Activated CD4-positive, alpha-beta T cell treated with anti-CD3 and anti-CD28 coated beads, Interleukin-2, amount 10 ng/mL, durations not matched to agents 7 days and 5 days (primary cell): ENCODE measurements around the gene PARD3. TPM values are rescaled to one million over a fixed set of nuclear protein-coding genes. Genes with fewer than 3 reads are reported as not detected.
A peak's percentile ranks its signal among the peaks of the same experiment; 100 is the strongest.

Experiments
- CTCF ChIA-PET: fragments of 350-600 bp; sonication (Branson Sonifier 250); formaldehyde crosslinking; loops from one replicate; lab custom pipeline; 2021; ENCODE audit warnings: antibody characterized with exemption; lab: Charles Lee
- POLR2A ChIA-PET: fragments of 350-600 bp; sonication (Branson Sonifier 250); formaldehyde crosslinking; loops from one replicate; lab custom pipeline; 2021; ENCODE audit warnings: antibody characterized with exemption; lab: Charles Lee
- DNase-seq: peaks from one replicate; pipeline ENCODE4 v3.0.0-alpha.2; 2020
- H3K27ac Mint-ChIP-seq: one replicate; pipeline ENCODE4 v1.8.0; 2021; ENCODE audit warnings: mild to moderate bottlenecking, moderate library complexity, mixed read lengths
- H3K27me3 Mint-ChIP-seq: one replicate; pipeline ENCODE4 v1.8.0; 2021; ENCODE audit warnings: mixed read lengths
- H3K36me3 Mint-ChIP-seq: one replicate; pipeline ENCODE4 v1.8.0; 2021; ENCODE audit warnings: low read depth, mixed read lengths
- H3K4me1 Mint-ChIP-seq: one replicate; pipeline ENCODE4 v1.8.0; 2021; ENCODE audit warnings: mixed read lengths
- H3K4me3 Mint-ChIP-seq: one replicate; pipeline ENCODE4 v1.8.0; 2021; ENCODE audit warnings: mild to moderate bottlenecking, moderate library complexity, mixed read lengths
- H3K9me3 Mint-ChIP-seq: one replicate; pipeline ENCODE4 v1.8.0; 2021; ENCODE audit warnings: mixed read lengths
- total RNA-seq, 2 experiments: library from RNA; stranded (reverse); gene quantifications; one replicate each; pipeline ENCODE4 v1.2.3, GENCODE V29; 2021

The PARD3 gene
- total RNA-seq, 2 experiments from 2014 or later = 1.0 to 1.2 TPM

GRCh38 chr10:34734918-34735317 lies 80.2 kb downstream of the PARD3 start:
- no peak overlapping the region for H3K4me3 Mint-ChIP-seq

GRCh38 chr10:34732926-34733325 lies 82.2 kb downstream of the PARD3 start:
- no peaks in the 10 kb centered on the region for H3K4me1 Mint-ChIP-seq
- H3K27ac Mint-ChIP-seq = peak overlapping the region; percentile 36
- no peaks in the 10 kb centered on the region for H3K9me3 Mint-ChIP-seq
- no peak overlapping the region for H3K4me3 Mint-ChIP-seq
- ChIA-PET POLR2A (no interaction called here), CTCF (interaction anchor here (0.5 to 1.9 kb wide), 3 partner anchors 9 to 568 kb away, joined by 3 to 6 read pairs (median 3); no protein-coding TSS in a partner anchor)
- no peak for DNase-seq
- H3K36me3 Mint-ChIP-seq = no peaks in the 10 kb centered on the region
- no peaks in the 10 kb centered on the region for H3K27me3 Mint-ChIP-seq

More at GRCh38 chr10:34734918-34735317, 80.2 kb downstream of the PARD3 start:
- Mint-ChIP-seq H3K36me3 (no peaks in the 10 kb centered on the region), H3K4me1 (peaks cover 3% of the 10 kb centered on the region), H3K27ac (no peak overlapping the region), H3K9me3 (no peaks in the 10 kb centered on the region), H3K27me3 (peaks cover 5% of the 10 kb centered on the region)
- CTCF ChIA-PET = no interaction called here
- DNase-seq = no peak
- POLR2A ChIA-PET = no interaction called here

- no peak for DNase-seq
- Mint-ChIP-seq H3K27me3 (no peaks in the 10 kb centered on the region), H3K4me3 (no peak overlapping the region), H3K36me3 (no peaks in the 10 kb centered on the region), H3K27ac (no peak overlapping the region), H3K4me1 (no peaks in the 10 kb centered on the region), H3K9me3 (no peaks in the 10 kb centered on the region)
- ChIA-PET CTCF (interaction anchor here (0.5 to 1.9 kb wide), 3 partner anchors 8 to 1033 kb away, joined by 3 to 6 read pairs (median 5); no protein-coding TSS in a partner anchor), POLR2A (no interaction called here)
Observed at GRCh38 chr10:34731885-34732701, 83.0 kb downstream of the PARD3 start.

GRCh38 chr10:34731213-34731612 lies 83.9 kb downstream of the PARD3 start:
- no peaks in the 10 kb centered on the region for H3K27me3 Mint-ChIP-seq
- no peaks in the 10 kb centered on the region for H3K36me3 Mint-ChIP-seq
- no peak overlapping the region for H3K27ac Mint-ChIP-seq
- CTCF ChIA-PET = interaction anchor here (0.5 kb wide), 1 partner anchor 487 kb away, joined by 5 read pairs; no protein-coding TSS in a partner anchor
- H3K4me3 Mint-ChIP-seq = no peak overlapping the region
- no peaks in the 10 kb centered on the region for H3K4me1 Mint-ChIP-seq
- H3K9me3 Mint-ChIP-seq = no peaks in the 10 kb centered on the region
- POLR2A ChIA-PET = no interaction called here
- no peak for DNase-seq

- CTCF ChIA-PET = no interaction called here
- no peaks in the 10 kb centered on the region for H3K27me3 Mint-ChIP-seq
- no peak for DNase-seq
- POLR2A ChIA-PET = no interaction called here
- H3K4me3 Mint-ChIP-seq = no peak overlapping the region
- no peaks in the 10 kb centered on the region for H3K4me1 Mint-ChIP-seq
- no peaks in the 10 kb centered on the region for H3K36me3 Mint-ChIP-seq
- H3K27ac Mint-ChIP-seq = no peak overlapping the region
- no peaks in the 10 kb centered on the region for H3K9me3 Mint-ChIP-seq
Observed at GRCh38 chr10:34730726-34731125, 84.4 kb downstream of the PARD3 start.

- H3K27me3 Mint-ChIP-seq = no peaks in the 10 kb centered on the region
- no peaks in the 10 kb centered on the region for H3K36me3 Mint-ChIP-seq
- ChIA-PET POLR2A (no interaction called here), CTCF (interaction anchor here (0.6 kb wide), 1 partner anchor 867 kb away, joined by 6 read pairs; no protein-coding TSS in a partner anchor)
- H3K4me3 Mint-ChIP-seq = no peak overlapping the region
- no peak overlapping the region for H3K27ac Mint-ChIP-seq
- no peaks in the 10 kb centered on the region for H3K4me1 Mint-ChIP-seq
- DNase-seq = no peak
- H3K9me3 Mint-ChIP-seq = no peaks in the 10 kb centered on the region
Observed at GRCh38 chr10:34729619-34730018, 85.5 kb downstream of the PARD3 start.

GRCh38 chr10:34728361-34728760 lies 86.7 kb downstream of the PARD3 start:
- Mint-ChIP-seq H3K9me3 (no peaks in the 10 kb centered on the region), H3K36me3 (no peaks in the 10 kb centered on the region), H3K4me3 (no peak overlapping the region), H3K4me1 (no peaks in the 10 kb centered on the region), H3K27me3 (peaks cover 4% of the 10 kb centered on the region), H3K27ac (no peak overlapping the region)
- DNase-seq = no peak
- ChIA-PET POLR2A (no interaction called here), CTCF (no interaction called here)

- Mint-ChIP-seq H3K27ac (no peak overlapping the region), H3K36me3 (no peaks in the 10 kb centered on the region), H3K27me3 (peaks cover 4% of the 10 kb centered on the region), H3K4me3 (no peak overlapping the region), H3K4me1 (no peaks in the 10 kb centered on the region), H3K9me3 (no peaks in the 10 kb centered on the region)
- ChIA-PET CTCF (no interaction called here), POLR2A (no interaction called here)
- no peak for DNase-seq
Observed at GRCh38 chr10:34727595-34728033, 87.5 kb downstream of the PARD3 start.

GRCh38 chr10:34726862-34727261 lies 88.2 kb downstream of the PARD3 start:
- H3K27me3 Mint-ChIP-seq = peaks cover 4% of the 10 kb centered on the region

GRCh38 chr10:34723750-34724149 lies 91.3 kb downstream of the PARD3 start:
- Mint-ChIP-seq H3K4me3 (no peak overlapping the region), H3K27ac (no peak overlapping the region), H3K27me3 (peaks cover 4% of the 10 kb centered on the region), H3K4me1 (no peaks in the 10 kb centered on the region), H3K9me3 (no peaks in the 10 kb centered on the region), H3K36me3 (no peaks in the 10 kb centered on the region)
- ChIA-PET CTCF (interaction anchor here (1.6 kb wide), 1 partner anchor 10 kb away, joined by 6 read pairs; no protein-coding TSS in a partner anchor), POLR2A (no interaction called here)
- no peak for DNase-seq

More at GRCh38 chr10:34726862-34727261, 88.2 kb downstream of the PARD3 start:
- ChIA-PET CTCF (interaction anchor here (0.6 kb wide), 1 partner anchor 379 kb away, joined by 3 read pairs; no protein-coding TSS in a partner anchor), POLR2A (no interaction called here)
- H3K9me3 Mint-ChIP-seq = no peaks in the 10 kb centered on the region
- no peak overlapping the region for H3K4me3 Mint-ChIP-seq
- no peaks in the 10 kb centered on the region for H3K36me3 Mint-ChIP-seq
- H3K27ac Mint-ChIP-seq = no peak overlapping the region
- no peaks in the 10 kb centered on the region for H3K4me1 Mint-ChIP-seq
- DNase-seq = no peak

- Mint-ChIP-seq H3K4me3 (no peak overlapping the region), H3K27me3 (peaks cover 4% of the 10 kb centered on the region), H3K27ac (no peak overlapping the region), H3K36me3 (no peaks in the 10 kb centered on the region), H3K9me3 (no peaks in the 10 kb centered on the region), H3K4me1 (no peaks in the 10 kb centered on the region)
- CTCF ChIA-PET = no interaction called here
- DNase-seq = no peak
- POLR2A ChIA-PET = no interaction called here
Observed at GRCh38 chr10:34722404-34722803, 92.7 kb downstream of the PARD3 start.

GRCh38 chr10:34721208-34721840 lies 93.8 kb downstream of the PARD3 start:
- no peaks in the 10 kb centered on the region for H3K9me3 Mint-ChIP-seq
- H3K4me3 Mint-ChIP-seq = no peak overlapping the region
- peaks cover 4% of the 10 kb centered on the region for H3K4me1 Mint-ChIP-seq
- CTCF ChIA-PET = no interaction called here
- H3K36me3 Mint-ChIP-seq = no peaks in the 10 kb centered on the region
- POLR2A ChIA-PET = interaction anchor here (0.7 kb wide), 1 partner anchor 16 kb away, joined by 8 read pairs; no protein-coding TSS in a partner anchor
- no peak overlapping the region for H3K27ac Mint-ChIP-seq
- DNase-seq = no peak
- H3K27me3 Mint-ChIP-seq = peaks cover 4% of the 10 kb centered on the region

GRCh38 chr10:34719746-34720145 lies 95.3 kb downstream of the PARD3 start:
- peaks cover 4% of the 10 kb centered on the region for H3K27me3 Mint-ChIP-seq
- H3K27ac Mint-ChIP-seq = no peak overlapping the region
- no peaks in the 10 kb centered on the region for H3K9me3 Mint-ChIP-seq
- H3K4me1 Mint-ChIP-seq = peaks cover 4% of the 10 kb centered on the region
- no peak for DNase-seq
- no peak overlapping the region for H3K4me3 Mint-ChIP-seq
- ChIA-PET POLR2A (no interaction called here), CTCF (no interaction called here)
- no peaks in the 10 kb centered on the region for H3K36me3 Mint-ChIP-seq
